ENCODE data around the gene EFL1. TPM values are rescaled to one million over a fixed set of nuclear protein-coding genes. Genes with fewer than 3 reads are reported as not detected.
A peak's percentile ranks its signal among the peaks of the same experiment; 100 is the strongest.

EFL1 gene
- total RNA-seq, 1 experiment from 2014 or later: 21.1 TPM

- peak; percentile 34 for DNase-seq (ENCODE audit: low read depth)
Measured at GRCh38 chr15:82126346-82126745, 136.2 kb downstream of the EFL1 start.

- no peak for DNase-seq (ENCODE audit: low read depth)
Measured at GRCh38 chr15:82124331-82125263, 137.9 kb downstream of the EFL1 start.

GRCh38 chr15:82122746-82123400, 139.7 kb downstream of the EFL1 start:
- DNase-seq (ENCODE audit: low read depth): peak; percentile 96

GRCh38 chr15:82118040-82118439, 144.5 kb downstream of the EFL1 start:
- no peak for DNase-seq (ENCODE audit: low read depth)

- no peak for DNase-seq (ENCODE audit: low read depth)
Measured at GRCh38 chr15:82117296-82117695, 145.2 kb downstream of the EFL1 start.

- no peak for DNase-seq (ENCODE audit: low read depth)
Measured at GRCh38 chr15:82114660-82115059, 147.9 kb downstream of the EFL1 start.

- peak; percentile 10 for DNase-seq (ENCODE audit: low read depth)
Measured at GRCh38 chr15:82113106-82113715, 149.3 kb downstream of the EFL1 start.

GRCh38 chr15:82111918-82112317, 150.6 kb downstream of the EFL1 start:
- DNase-seq (ENCODE audit: low read depth): peak; percentile 46

- no peak for DNase-seq (ENCODE audit: low read depth)
Measured at GRCh38 chr15:82110144-82110543, 152.4 kb downstream of the EFL1 start.

GRCh38 chr15:82108489-82109078, 153.9 kb downstream of the EFL1 start:
- peak; percentile 50 for DNase-seq (ENCODE audit: low read depth)

- peak; percentile 29 for DNase-seq (ENCODE audit: low read depth)
Measured at GRCh38 chr15:82106679-82107078, 155.9 kb downstream of the EFL1 start.

- DNase-seq (ENCODE audit: low read depth): peak; percentile 68
Measured at GRCh38 chr15:82105451-82106215, 156.9 kb downstream of the EFL1 start.

GRCh38 chr15:82103468-82103867, 159.1 kb downstream of the EFL1 start:
- peak; percentile 19 for DNase-seq (ENCODE audit: low read depth)

- DNase-seq (ENCODE audit: low read depth): no peak
Measured at GRCh38 chr15:82100111-82100929, 162.2 kb downstream of the EFL1 start.

- DNase-seq (ENCODE audit: low read depth): no peak
Measured at GRCh38 chr15:82098674-82099073, 163.9 kb downstream of the EFL1 start.

GRCh38 chr15:82095803-82096202, 166.7 kb downstream of the EFL1 start:
- no peak for DNase-seq (ENCODE audit: low read depth)

- DNase-seq (ENCODE audit: low read depth): peak; percentile 86
Measured at GRCh38 chr15:82093774-82094211, 168.7 kb downstream of the EFL1 start.

GRCh38 chr15:82093325-82093724, 169.2 kb downstream of the EFL1 start:
- no peak for DNase-seq (ENCODE audit: low read depth)

GRCh38 chr15:82091636-82092140, 170.8 kb downstream of the EFL1 start:
- DNase-seq (ENCODE audit: low read depth): no peak
